Ureter (tissue), 1 donor: Measurements from ENCODE around the gene EFNA5. TPM values are rescaled to one million over a fixed set of nuclear protein-coding genes. Genes with fewer than 3 reads are reported as not detected.

Experiments
- DNase-seq: peaks from one replicate; pipeline ENCODE4 v3.0.0-alpha.2; 2020; ENCODE audit warnings: low spot score
- total RNA-seq: library from RNA; stranded (reverse); gene quantifications from one replicate; pipeline ENCODE4 v1.2.4, GENCODE V29; 2023
- donor health status: DM: yes; HTN: yes; CAD: no.

EFNA5 gene
- total RNA-seq, 1 donor from 2014 or later = 60.4 TPM

- no peak for DNase-seq
Observed at GRCh38 chr5:107391787-107392186, 278.9 kb downstream of the EFNA5 start.

GRCh38 chr5:107389775-107390148, 281.0 kb downstream of the EFNA5 start:
- DNase-seq = no peak

GRCh38 chr5:107389130-107389774, 281.5 kb downstream of the EFNA5 start:
- DNase-seq = no peak

GRCh38 chr5:107388141-107388861, 282.4 kb downstream of the EFNA5 start:
- no peak for DNase-seq

GRCh38 chr5:107387526-107388140, 283.1 kb downstream of the EFNA5 start:
- DNase-seq = no peak

GRCh38 chr5:107385708-107386107, 285.0 kb downstream of the EFNA5 start:
- DNase-seq = no peak

GRCh38 chr5:107384256-107384655, 286.5 kb downstream of the EFNA5 start:
- DNase-seq = no peak

- no peak for DNase-seq
Observed at GRCh38 chr5:107383414-107383813, 287.3 kb downstream of the EFNA5 start.

- DNase-seq = no peak
Observed at GRCh38 chr5:107381189-107381856, 289.4 kb downstream of the EFNA5 start.

- no peak for DNase-seq
Observed at GRCh38 chr5:107380654-107381053, 290.1 kb downstream of the EFNA5 start.

GRCh38 chr5:107378218-107378899, 292.4 kb downstream of the EFNA5 start:
- DNase-seq = no peak

- no peak for DNase-seq
Observed at GRCh38 chr5:107377277-107377609, 293.5 kb downstream of the EFNA5 start.

GRCh38 chr5:107376546-107377276, 294.0 kb downstream of the EFNA5 start:
- DNase-seq = no peak

GRCh38 chr5:107373549-107374263, 297.0 kb downstream of the EFNA5 start:
- DNase-seq = no peak

- no peak for DNase-seq
Observed at GRCh38 chr5:107372723-107373450, 297.9 kb downstream of the EFNA5 start.

- DNase-seq = no peak
Observed at GRCh38 chr5:107370396-107370968, 300.3 kb downstream of the EFNA5 start.

- DNase-seq = no peak
Observed at GRCh38 chr5:107369622-107370021, 301.1 kb downstream of the EFNA5 start.

- DNase-seq = no peak
Observed at GRCh38 chr5:107368615-107369014, 302.1 kb downstream of the EFNA5 start.

GRCh38 chr5:107367939-107368338, 302.8 kb downstream of the EFNA5 start:
- DNase-seq = no peak

GRCh38 chr5:107367480-107367879, 303.3 kb downstream of the EFNA5 start:
- DNase-seq = no peak
